Fibroblast of pulmonary artery (primary cell): ENCODE measurements around the gene CLEC18C.
"Not testable (repeated sequence)": the region's sequence is repeated elsewhere in the genome, so short reads cannot be mapped to it uniquely, and the experiment has no call there.

Experiments used
- DNase-seq: peaks from one replicate; pipeline ENCODE4 v3.0.0-alpha.2; 2010; ENCODE audit warnings: low read depth
- H3K4me3 ChIP-seq: replicated peaks from 2 replicates; pipeline ENCODE4 v1.5.1; 2011; ENCODE audit warnings: low read depth, mild to moderate bottlenecking, control low read depth, low read length, moderate library complexity
- CTCF ChIP-seq: IDR thresholded peaks from 2 replicates; pipeline ENCODE4 v1.5.1; 2011; ENCODE audit warnings: mild to moderate bottlenecking, control low read depth, low read length, inconsistent platforms; ENCODE audit errors: missing control alignments

Gene CLEC18C

GRCh38 chr16:70159355-70160348 lies 13.9 kb upstream of the CLEC18C start:
- no peak for DNase-seq
- H3K4me3 ChIP-seq, result no peak overlapping the region
- TF ChIP-seq CTCF, result no peak

GRCh38 chr16:70160388-70160787 lies 13.2 kb upstream of the CLEC18C start:
- DNase-seq, result no peak
- TF ChIP-seq CTCF, result no peak
- no peak overlapping the region for H3K4me3 ChIP-seq

GRCh38 chr16:70160821-70161220 lies 12.8 kb upstream of the CLEC18C start:
- no peak for TF ChIP-seq CTCF
- no peak overlapping the region for H3K4me3 ChIP-seq
- DNase-seq, result no peak

GRCh38 chr16:70161350-70161749 lies 12.2 kb upstream of the CLEC18C start:
- DNase-seq, result no peak
- TF ChIP-seq CTCF, result no peak
- no peak overlapping the region for H3K4me3 ChIP-seq

GRCh38 chr16:70162041-70162451 lies 11.5 kb upstream of the CLEC18C start:
- DNase-seq, result peak; percentile 75
- no peak for TF ChIP-seq CTCF
- no peak overlapping the region for H3K4me3 ChIP-seq

GRCh38 chr16:70163596-70163995 lies 10.0 kb upstream of the CLEC18C start:
- DNase-seq, result no peak
- no peak for TF ChIP-seq CTCF
- H3K4me3 ChIP-seq, result no peak overlapping the region

GRCh38 chr16:70166688-70167087 lies 6.9 kb upstream of the CLEC18C start:
- not testable (repeated sequence) for H3K4me3 ChIP-seq, DNase-seq

- not testable (repeated sequence) for H3K4me3 ChIP-seq, DNase-seq
Observed at GRCh38 chr16:70173916-70174315, 329 bp downstream of the CLEC18C start.

GRCh38 chr16:70174387-70174932 lies 873 bp downstream of the CLEC18C start:
- DNase-seq, H3K4me3 ChIP-seq: not testable (repeated sequence)

- H3K4me3 ChIP-seq, DNase-seq: not testable (repeated sequence)
Observed at GRCh38 chr16:70187858-70188607, 14.4 kb downstream of the CLEC18C start.

- not testable (repeated sequence) for DNase-seq, H3K4me3 ChIP-seq
Observed at GRCh38 chr16:70188608-70188915, 15.0 kb downstream of the CLEC18C start.
